K562 (cell line): Measurements from ENCODE around the gene TMIGD3.

Source experiments
- MTF1 ChIP-seq: fragments of 250-450 bp; sonication (Bioruptor Pico); IDR thresholded peaks from 2 replicates; pipeline ENCODE4 v1.9.0; 2021; ENCODE audit warnings: moderate library complexity, mild to moderate bottlenecking, inconsistent platforms, borderline replicate concordance
- POLR2AphosphoS2 ChIP-seq: IDR thresholded peaks from 2 replicates; pipeline ENCODE4 v1.6.1; 2012; ENCODE audit warnings: low read length, improper control_type of control experiment
- RAD21 ChIP-seq, 2 experiments: fragments of 250-450 bp in 1 of 2; fragments of 450-650 bp in 1 of 2; sonication (Bioruptor Pico) in 1 of 2; formaldehyde crosslinking in 1 of 2; IDR thresholded peaks in 1 of 2; conservative IDR thresholded peaks in 1 of 2; 2 replicates each; pipeline versions ENCODE4 v1.4.0 to v1.8.0; 2020 to 2022; ENCODE audit warnings: mild to moderate bottlenecking in 2 of 2, moderate library complexity in 1 of 2
- ZNF584 ChIP-seq: fragments of 200-800 bp; sonication (Bioruptor generic); IDR thresholded peaks from 2 replicates; pipeline ENCODE4 v1.6.1; 2016; ENCODE audit warnings: low read depth, mild to moderate bottlenecking, missing genetic modification characterization, missing compliant biosample characterization
- TF ChIP-seq, protein P1 (sequence below), 3 experiments: IDR thresholded peaks in 2 of 3; conservative IDR thresholded peaks in 1 of 3; 2 replicates each; pipeline ENCODE4 v1.5.1; 2011 to 2012; ENCODE audit warnings: low read length in 3 of 3, mild to moderate bottlenecking in 3 of 3, control low read depth in 2 of 3, improper control_type of control experiment in 1 of 3, inconsistent platforms in 1 of 3, low read depth in 1 of 3, mixed read lengths in 1 of 3, moderate library complexity in 1 of 3; ENCODE audit not compliant: insufficient read depth in 2 of 3

GRCh38 chr1:111442457-111442856, 61.0 kb downstream of the TMIGD3 start:
- TF ChIP-seq ZNF584 (CRISPR knock-in tag) (no peak), POLR2AphosphoS2 (no peak), RAD21 (CRISPR knock-in tag; conservative IDR thresholded peaks at IDR 0.05 in 1 of 2, IDR thresholded peaks at IDR 0.05 in 1 of 2) (no peak), MTF1 (no peak)
- TF ChIP-seq, protein P1, sequence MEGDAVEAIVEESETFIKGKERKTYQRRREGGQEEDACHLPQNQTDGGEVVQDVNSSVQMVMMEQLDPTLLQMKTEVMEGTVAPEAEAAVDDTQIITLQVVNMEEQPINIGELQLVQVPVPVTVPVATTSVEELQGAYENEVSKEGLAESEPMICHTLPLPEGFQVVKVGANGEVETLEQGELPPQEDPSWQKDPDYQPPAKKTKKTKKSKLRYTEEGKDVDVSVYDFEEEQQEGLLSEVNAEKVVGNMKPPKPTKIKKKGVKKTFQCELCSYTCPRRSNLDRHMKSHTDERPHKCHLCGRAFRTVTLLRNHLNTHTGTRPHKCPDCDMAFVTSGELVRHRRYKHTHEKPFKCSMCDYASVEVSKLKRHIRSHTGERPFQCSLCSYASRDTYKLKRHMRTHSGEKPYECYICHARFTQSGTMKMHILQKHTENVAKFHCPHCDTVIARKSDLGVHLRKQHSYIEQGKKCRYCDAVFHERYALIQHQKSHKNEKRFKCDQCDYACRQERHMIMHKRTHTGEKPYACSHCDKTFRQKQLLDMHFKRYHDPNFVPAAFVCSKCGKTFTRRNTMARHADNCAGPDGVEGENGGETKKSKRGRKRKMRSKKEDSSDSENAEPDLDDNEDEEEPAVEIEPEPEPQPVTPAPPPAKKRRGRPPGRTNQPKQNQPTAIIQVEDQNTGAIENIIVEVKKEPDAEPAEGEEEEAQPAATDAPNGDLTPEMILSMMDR (IDR thresholded peaks at IDR 0.05 in 2 of 3, conservative IDR thresholded peaks at IDR 0.05 in 1 of 3; ENCODE audit: insufficient read depth in 2 of 3, low read depth in 1 of 3, low read length in 3 of 3), result no peak
